ENCODE results near the gene PEX11G.
A peak's percentile ranks its signal among the peaks of the same experiment; 100 is the strongest.

The PEX11G gene

DNA sequence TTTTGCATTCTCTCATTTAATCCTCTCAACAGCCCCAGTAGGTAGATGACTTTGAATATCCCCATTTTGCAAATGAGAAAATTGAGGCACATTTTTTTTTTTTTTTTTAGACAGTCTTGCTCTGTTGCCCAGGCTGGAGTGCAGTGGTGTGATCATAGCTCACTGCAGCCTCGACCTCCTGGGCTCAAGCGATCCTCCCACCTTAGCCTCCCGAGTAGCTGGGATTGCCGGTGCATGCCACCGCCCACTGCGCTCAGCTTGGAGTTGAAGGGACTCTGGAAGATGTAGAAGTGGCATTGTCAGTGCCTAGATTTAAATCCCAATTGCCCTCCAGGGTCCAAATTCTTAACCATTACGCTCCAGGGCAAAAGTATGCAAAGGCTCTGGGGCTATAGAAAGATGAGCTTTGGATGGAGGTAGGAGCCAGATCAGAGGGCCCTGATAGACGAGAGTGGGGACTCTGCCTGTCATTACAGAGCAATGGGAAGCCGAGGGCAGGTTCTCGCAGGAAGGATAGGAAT, 32.8 kb upstream of the PEX11G start:
- no peak for DNase-seq

GRCh38 chr19:7520131-7521051, 31.6 kb upstream of the PEX11G start:
- DNase-seq = no peak

DNA sequence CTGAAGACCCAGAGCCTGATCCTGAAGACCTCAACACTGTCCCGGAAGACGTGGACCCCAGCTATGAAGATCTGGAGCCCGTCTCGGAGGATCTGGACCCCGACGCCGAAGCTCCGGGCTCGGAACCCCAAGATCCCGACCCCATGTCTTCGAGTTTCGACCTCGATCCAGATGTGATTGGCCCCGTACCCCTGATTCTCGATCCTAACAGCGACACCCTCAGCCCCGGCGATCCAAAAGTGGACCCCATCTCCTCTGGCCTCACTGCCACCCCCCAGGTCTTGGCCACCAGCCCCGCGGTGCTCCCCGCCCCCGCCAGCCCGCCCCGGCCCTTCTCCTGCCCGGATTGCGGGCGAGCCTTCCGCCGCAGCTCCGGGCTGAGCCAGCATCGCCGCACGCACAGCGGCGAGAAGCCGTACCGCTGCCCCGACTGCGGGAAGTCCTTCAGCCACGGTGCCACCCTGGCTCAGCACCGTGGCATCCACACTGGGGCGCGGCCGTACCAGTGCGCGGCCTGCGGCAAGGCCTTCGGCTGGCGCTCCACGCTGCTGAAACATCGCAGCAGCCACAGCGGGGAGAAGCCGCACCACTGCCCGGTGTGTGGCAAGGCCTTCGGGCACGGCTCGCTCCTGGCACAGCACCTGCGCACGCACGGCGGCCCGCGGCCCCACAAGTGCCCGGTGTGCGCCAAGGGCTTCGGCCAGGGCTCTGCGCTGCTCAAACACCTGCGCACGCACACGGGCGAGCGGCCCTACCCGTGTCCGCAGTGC, 30.7 kb upstream of the PEX11G start:
- DNase-seq = no peak

DNA sequence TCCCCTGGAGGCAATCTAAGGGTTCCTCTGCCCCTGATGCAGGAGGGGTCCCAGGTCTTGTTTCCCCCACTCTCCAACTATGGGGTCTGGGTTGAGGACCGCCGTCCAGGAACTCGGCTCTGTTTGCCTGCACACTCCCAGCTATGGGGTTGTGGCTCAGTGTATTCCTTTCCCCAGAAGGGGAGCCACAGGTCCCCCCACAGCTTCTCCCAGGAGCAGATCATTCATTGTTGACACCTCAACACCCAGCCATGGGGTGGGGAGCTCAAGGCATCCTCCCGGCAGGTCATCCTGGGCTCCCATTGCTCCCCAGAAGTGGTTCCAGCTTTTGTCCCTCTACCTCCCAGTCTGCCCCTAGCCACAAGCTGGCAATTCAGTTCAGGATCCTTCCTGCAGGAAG, 28.0 kb upstream of the PEX11G start:
- no peak for DNase-seq

DNA sequence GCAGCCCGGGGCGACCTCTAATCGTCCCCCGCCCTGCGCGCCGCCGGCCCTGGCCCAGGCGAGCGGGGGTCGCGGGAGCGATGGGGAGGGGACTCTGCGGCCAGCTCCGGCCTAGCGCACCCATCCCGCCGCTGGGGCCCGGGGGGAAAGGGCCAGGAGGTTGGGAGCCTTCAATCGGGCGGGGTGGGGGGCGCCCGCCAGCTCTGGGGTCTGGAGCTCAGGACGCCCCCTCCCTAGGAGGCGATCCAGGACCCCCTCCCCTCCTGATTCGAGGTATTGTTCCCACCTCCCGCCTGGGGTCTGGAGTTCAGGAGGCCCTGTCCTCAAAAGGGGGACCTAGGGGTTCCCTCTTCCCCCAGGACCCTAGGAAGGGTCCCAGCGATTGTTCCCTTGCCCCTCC, 27.5 kb upstream of the PEX11G start:
- no peak for DNase-seq

- peak; percentile 25 for DNase-seq
Observed at GRCh38 chr19:7515645-7516151, 26.9 kb upstream of the PEX11G start, which contains the start of gene ZNF358. Gene ZNF358, plus strand, starts transcription at chr19:7516103. Its CDS starts 3,140 bp downstream, at chr19:7519243.

- DNase-seq = no peak
Observed at GRCh38 chr19:7515110-7515644, 26.3 kb upstream of the PEX11G start.

DNA sequence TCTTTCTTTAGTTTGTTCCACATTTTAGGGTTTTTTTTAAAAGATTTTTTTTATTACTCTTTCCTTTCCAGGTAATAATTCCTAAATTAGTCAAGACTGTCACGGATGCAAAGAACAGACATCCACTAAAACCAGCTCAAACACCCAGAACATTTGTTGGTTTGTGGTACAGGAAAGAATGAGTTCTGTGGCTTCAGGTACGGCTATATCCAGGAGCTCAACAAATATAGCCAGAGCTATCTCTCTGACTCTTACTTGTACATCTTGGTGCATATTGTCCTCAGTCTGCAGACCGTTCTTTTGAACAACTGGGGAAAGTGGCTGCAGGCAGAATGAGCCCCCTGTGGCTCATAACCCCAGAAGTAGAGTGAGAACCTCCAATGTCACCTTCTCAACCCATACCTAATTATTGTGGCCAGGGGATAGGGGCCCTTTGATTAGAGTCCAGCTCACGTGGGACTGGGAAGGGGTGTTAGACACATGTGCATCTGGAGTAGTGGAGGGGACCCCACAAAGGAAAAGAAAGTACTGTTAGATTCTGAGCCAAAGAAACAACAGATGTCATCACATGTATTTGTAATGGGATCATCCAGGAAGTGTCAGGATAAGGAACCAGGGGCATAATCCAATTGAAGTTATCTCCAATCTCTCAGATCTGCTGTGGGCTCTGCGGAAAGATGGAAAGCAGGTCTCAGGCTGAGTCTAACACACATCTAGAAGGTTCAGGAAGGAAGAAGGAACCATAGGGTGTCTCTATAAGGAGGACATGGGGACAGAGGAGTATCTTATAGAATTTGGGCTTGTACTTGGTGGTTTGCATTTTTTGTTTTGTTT, 25.2 kb upstream of the PEX11G start:
- DNase-seq = no peak

GRCh38 chr19:7512400-7512851, 23.6 kb upstream of the PEX11G start:
- no peak for DNase-seq

DNA sequence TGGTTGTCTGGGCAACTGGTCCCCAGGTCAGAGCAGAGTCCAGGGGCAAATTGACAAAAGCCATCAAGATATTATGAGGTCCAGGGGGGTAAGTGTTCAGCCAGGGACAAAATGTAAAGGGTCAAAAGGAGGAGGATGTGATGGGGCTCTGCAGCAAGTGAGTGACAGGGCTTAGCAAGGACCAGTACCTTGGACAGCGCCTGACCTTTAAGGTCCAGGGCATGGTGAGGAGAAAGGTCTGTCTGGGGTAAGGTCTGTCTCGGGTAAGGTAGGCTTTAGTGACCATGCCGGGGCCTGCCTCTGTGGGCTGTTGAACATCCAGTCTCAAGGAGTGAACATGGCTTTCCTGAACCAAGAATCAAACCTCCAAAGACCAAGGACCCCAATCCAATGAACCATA, 20.8 kb upstream of the PEX11G start:
- DNase-seq = no peak

DNA sequence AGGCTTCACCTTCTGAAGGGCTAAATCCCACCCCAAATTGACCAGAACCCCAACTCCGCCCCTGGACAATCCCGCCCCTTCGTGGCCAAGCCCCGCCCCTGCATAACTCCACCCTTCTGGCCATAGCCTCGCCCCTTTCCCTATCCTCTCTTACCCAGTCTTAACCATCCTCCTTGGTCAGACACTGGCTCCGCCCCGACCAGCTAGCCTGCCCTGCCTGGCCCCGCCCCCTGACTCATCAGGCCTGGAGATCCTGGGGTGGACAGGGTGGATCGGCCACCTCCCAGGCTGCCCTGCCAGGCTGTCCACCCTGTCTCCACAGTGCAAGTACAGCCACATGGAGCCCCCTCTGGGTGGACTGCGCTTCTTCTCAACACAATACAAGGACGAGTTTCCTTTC, 19.0 kb upstream of the PEX11G start:
- DNase-seq = peak; percentile 35

- DNase-seq = peak; percentile 77
Observed at GRCh38 chr19:7506385-7507328, 17.8 kb upstream of the PEX11G start.

GRCh38 chr19:7505682-7506384, 17.0 kb upstream of the PEX11G start:
- peak; percentile 51 for DNase-seq

- no peak for DNase-seq
Observed at GRCh38 chr19:7505288-7505681, 16.4 kb upstream of the PEX11G start.

DNA sequence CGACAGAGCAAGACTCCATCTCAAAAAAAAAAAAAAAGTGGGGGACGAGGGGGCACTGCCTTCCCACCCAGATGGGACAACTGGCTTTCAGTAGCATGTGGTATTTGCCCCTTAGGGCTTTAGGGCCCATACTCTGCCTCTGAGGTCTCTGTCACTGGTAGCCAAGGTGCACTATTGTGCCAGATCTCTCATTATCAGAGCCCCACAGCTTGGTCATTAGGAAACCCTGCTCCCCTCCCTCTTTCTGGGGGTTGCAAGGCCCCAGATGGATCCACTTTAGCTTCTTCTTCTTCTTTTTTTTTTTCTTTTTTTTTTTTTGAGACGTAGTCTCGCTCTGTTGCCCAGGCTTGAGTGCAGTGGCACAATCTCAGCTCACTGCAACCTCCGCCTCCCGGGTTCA, 15.8 kb upstream of the PEX11G start:
- no peak for DNase-seq

- DNase-seq = no peak
Observed at GRCh38 chr19:7502552-7502951, 13.7 kb upstream of the PEX11G start.

DNA sequence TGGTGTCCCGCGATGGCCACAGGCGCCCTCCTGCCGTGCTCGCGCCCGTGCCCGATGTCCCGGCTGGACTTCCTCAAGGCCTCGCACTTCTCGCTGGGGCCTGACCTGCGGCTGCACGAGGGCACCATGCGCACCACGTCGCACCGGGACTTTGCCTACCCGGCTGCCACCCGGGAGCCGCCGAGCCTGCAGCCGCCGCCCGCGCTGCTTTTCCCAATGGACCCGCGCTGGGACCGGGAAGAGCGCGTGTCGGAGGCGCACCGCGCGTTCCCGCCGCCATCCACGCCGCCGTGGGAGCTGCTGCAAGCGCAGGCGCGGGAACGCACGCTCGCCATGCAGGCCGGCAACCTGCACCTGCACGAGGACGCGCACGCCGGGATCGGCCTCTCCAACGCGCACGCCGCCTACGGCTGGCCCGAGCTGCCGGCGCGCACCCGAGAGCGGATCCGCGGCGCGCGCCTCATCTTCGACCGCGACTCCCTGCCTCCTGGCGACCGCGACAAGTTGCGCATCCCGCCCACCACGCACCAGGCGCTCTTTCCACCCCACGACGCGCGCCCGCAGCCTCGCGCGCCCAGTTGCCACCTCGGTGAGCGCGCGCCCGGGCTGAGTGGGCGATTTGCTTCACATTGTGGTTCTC, 12.1 kb upstream of the PEX11G start:
- DNase-seq = peak; percentile 68

GRCh38 chr19:7497292-7497691, 8.5 kb upstream of the PEX11G start:
- no peak for DNase-seq

DNA sequence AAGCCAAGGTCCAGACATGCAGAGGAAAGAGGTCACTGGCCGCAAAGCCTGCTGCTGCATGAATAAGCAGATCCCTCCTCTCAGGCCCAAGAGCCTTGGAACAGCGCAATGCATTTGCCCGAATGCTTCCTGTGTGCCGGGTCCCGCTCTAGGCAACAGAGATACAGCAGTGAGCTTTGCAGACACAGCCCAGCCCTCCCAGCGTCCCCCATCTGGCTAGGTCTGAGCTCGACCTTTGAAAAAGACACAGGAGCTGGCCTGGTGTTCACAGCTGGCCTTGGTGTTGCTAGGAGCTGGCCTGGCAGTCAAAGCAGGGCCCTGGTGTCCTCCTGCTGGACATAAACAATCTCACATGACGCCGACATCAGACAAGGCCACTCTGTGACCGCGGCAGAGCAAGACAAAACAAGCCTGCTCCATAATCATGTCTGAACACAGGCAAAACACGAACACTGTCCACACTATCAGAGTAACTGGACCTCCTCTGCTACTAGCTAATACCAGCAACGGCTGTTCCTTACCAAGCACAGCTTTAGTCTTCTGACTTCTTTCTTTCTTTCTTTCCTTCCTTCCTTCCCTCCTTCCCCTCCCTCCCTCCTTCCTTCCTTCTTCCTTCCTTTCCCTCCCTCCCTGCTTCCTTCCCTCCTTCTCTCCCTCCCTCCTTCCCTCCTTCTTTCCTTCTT, 5.7 kb upstream of the PEX11G start:
- no peak for DNase-seq

All from stimulated activated CD4-positive, alpha-beta T cell treated with anti-CD3 and anti-CD28 coated beads, Interleukin-1b, Interleukin-23, amount 100 ng/mL, for 48 hours (primary cell).